ENCODE results near the gene STRIP1.

STRIP1 gene

DNA sequence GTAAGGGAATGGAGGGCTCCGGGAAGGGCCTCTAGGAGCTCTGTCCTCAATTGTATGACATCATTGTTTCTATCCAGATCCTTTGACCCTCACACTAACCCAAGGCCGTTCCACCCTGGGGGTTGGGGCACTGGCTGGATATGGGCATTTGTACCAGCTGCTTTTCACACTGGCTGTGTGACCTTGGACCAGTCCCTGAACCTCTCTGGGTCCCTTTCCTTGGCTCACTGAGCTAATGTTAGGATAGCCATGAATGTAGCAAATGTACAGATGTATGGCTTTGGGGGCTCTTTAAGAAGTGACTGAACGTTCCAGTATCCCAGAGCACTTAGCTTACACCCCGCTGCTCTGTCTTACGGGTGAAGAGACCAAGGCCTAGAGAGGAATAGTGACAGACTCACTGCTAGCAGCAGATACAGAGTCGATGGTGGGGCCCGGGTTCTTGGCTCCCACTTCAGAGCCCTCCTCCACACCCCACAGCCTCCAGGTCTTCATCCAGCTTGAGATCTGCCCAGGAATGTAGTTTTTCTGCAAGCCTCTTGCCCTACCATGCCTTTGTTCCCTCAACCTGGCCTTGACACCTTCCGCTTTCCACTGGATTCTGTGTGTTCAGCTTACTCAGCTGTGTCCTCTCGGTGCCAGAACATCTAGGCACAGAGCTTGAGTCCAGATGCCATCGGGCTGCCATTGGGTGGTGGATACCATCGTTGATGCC is 63.2 kb downstream of the STRIP1 start:
- no peak for DNase-seq (ENCODE audit: low spot score)

- DNase-seq (ENCODE audit: low spot score), result no peak
Measured at GRCh38 chr1:110098222-110099026, 64.0 kb downstream of the STRIP1 start.

- DNase-seq (ENCODE audit: low spot score), result no peak
Measured at GRCh38 chr1:110100335-110100734, 65.9 kb downstream of the STRIP1 start.

DNA sequence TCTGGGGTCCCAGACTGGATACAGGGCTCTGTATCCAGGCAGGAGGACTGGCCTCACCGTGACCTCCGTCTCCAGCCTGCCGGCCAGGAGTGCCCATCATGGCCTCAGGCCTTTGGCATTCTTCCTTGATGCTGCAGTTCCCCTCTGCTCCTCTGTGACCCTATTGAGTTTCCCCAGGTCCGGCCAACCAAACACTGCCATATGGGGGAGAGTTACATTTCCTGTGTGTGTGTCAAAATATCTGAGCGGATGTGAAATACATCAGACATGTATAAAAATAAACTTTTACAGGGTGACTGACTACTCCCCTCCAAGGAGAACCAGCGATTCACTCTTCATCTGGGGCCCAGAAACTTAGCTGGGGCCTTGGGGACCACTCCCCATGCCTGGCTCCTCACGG is 67.7 kb downstream of the STRIP1 start:
- no peak for DNase-seq (ENCODE audit: low spot score)

Data from ecto neural progenitor cell (in vitro differentiated cells).